ENCODE data around the gene MMADHC.

Gene MMADHC

DNA sequence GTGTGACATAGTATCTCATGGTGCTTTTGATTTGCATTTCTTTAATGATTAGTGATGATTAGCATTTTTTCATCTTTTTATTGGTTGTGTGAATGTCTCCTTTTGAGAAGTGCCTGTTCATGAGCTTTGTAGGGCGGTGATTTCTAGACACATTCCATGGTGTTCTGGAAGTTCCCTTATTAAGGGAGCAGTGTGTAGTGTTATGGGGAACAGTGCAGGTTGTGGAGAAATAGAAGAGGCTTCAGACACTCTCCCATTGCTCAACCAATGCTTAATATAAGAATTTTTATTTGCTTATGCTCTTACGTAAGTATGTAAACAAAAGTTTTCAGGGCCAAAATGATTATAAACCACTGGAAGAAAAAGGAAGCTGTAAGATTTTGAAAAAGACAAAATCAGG lies 34.7 kb downstream of the MMADHC start:
- no peak overlapping the region for H3K27ac ChIP-seq (replicated peaks)
- no peak overlapping the region for H3K4me3 ChIP-seq (replicated peaks; ENCODE audit: insufficient read depth, low read length)
- H3K27me3 ChIP-seq (ENCODE audit: insufficient read depth, poor library complexity, severe bottlenecking) = no peaks in the 10 kb centered on the region
- TF ChIP-seq POLR2AphosphoS5 (IDR thresholded peaks at IDR 0.05; ENCODE audit: low read depth) (no peak), GABPA (IDR thresholded peaks at IDR 0.05; ENCODE audit: low read depth) (no peak), SPI1 (IDR thresholded peaks at IDR 0.05; ENCODE audit: borderline replicate concordance, low read depth) (no peak)
- TF ChIP-seq, protein P1, sequence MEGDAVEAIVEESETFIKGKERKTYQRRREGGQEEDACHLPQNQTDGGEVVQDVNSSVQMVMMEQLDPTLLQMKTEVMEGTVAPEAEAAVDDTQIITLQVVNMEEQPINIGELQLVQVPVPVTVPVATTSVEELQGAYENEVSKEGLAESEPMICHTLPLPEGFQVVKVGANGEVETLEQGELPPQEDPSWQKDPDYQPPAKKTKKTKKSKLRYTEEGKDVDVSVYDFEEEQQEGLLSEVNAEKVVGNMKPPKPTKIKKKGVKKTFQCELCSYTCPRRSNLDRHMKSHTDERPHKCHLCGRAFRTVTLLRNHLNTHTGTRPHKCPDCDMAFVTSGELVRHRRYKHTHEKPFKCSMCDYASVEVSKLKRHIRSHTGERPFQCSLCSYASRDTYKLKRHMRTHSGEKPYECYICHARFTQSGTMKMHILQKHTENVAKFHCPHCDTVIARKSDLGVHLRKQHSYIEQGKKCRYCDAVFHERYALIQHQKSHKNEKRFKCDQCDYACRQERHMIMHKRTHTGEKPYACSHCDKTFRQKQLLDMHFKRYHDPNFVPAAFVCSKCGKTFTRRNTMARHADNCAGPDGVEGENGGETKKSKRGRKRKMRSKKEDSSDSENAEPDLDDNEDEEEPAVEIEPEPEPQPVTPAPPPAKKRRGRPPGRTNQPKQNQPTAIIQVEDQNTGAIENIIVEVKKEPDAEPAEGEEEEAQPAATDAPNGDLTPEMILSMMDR (IDR thresholded peaks at IDR 0.05; ENCODE audit: insufficient read depth, low read length) = no peak
- TF ChIP-seq, protein P2, sequence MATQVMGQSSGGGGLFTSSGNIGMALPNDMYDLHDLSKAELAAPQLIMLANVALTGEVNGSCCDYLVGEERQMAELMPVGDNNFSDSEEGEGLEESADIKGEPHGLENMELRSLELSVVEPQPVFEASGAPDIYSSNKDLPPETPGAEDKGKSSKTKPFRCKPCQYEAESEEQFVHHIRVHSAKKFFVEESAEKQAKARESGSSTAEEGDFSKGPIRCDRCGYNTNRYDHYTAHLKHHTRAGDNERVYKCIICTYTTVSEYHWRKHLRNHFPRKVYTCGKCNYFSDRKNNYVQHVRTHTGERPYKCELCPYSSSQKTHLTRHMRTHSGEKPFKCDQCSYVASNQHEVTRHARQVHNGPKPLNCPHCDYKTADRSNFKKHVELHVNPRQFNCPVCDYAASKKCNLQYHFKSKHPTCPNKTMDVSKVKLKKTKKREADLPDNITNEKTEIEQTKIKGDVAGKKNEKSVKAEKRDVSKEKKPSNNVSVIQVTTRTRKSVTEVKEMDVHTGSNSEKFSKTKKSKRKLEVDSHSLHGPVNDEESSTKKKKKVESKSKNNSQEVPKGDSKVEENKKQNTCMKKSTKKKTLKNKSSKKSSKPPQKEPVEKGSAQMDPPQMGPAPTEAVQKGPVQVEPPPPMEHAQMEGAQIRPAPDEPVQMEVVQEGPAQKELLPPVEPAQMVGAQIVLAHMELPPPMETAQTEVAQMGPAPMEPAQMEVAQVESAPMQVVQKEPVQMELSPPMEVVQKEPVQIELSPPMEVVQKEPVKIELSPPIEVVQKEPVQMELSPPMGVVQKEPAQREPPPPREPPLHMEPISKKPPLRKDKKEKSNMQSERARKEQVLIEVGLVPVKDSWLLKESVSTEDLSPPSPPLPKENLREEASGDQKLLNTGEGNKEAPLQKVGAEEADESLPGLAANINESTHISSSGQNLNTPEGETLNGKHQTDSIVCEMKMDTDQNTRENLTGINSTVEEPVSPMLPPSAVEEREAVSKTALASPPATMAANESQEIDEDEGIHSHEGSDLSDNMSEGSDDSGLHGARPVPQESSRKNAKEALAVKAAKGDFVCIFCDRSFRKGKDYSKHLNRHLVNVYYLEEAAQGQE (IDR thresholded peaks at IDR 0.05; ENCODE audit: insufficient replicate concordance, low read depth) = no peak
- no peak for DNase-seq (ENCODE audit: low read depth in 1 of 2, low spot score in 1 of 2)

DNA sequence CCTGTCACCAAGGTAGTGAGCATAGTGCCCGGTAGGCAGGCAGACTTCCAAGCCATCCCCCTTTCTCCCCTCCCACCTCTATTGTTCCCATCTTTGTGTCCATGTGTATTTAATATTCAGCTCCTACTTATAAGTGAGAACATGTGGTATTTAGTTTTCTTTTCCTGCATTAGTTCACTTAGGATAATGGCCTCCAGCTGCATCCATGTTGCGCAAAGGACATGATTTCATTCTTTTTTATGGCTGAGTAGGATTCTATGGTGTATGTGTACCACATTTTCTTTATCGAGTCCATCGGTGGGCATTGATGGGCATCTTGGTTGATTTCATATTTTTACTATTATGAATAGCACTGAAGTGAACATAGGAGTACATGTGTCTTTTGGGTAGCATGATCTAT lies 35.3 kb downstream of the MMADHC start:
- TF ChIP-seq SPI1 (IDR thresholded peaks at IDR 0.05; ENCODE audit: borderline replicate concordance, low read depth) (no peak), POLR2AphosphoS5 (IDR thresholded peaks at IDR 0.05; ENCODE audit: low read depth) (no peak), GABPA (IDR thresholded peaks at IDR 0.05; ENCODE audit: low read depth) (no peak)
- TF ChIP-seq, protein P1 (IDR thresholded peaks at IDR 0.05; ENCODE audit: insufficient read depth, low read length) = no peak
- TF ChIP-seq, protein P2 (IDR thresholded peaks at IDR 0.05; ENCODE audit: insufficient replicate concordance, low read depth) = no peak

DNA sequence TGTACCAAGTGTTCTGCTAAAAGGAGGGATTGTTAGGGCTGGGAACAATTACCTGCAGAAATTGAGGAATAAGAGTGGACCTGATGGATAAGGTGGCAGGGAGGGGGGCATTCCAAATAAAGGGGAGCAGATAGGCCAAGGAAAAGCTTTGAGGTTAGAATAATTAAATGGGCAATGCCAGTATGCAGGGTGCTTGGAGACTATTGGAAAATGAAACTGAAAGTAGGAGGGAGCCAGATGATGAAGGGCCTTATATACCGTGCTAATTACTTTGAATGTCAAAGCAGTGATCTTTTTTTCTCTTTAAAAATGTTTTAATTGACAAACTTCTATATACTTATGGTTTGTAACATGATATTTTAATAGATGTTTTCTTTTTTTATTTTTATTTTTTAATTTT lies 42.9 kb downstream of the MMADHC start:
- no peak overlapping the region for H3K4me3 ChIP-seq (replicated peaks; ENCODE audit: insufficient read depth, low read length)
- DNase-seq (ENCODE audit: low read depth in 1 of 2, low spot score in 1 of 2) = no peak
- no peak overlapping the region for H3K27ac ChIP-seq (replicated peaks)
- no peak for TF ChIP-seq GABPA (IDR thresholded peaks at IDR 0.05; ENCODE audit: low read depth)
- TF ChIP-seq, protein P1 (IDR thresholded peaks at IDR 0.05; ENCODE audit: insufficient read depth, low read length) = no peak
- TF ChIP-seq, protein P2 (IDR thresholded peaks at IDR 0.05; ENCODE audit: insufficient replicate concordance, low read depth) = no peak
- no peak for TF ChIP-seq POLR2AphosphoS5 (IDR thresholded peaks at IDR 0.05; ENCODE audit: low read depth)
- TF ChIP-seq SPI1 (IDR thresholded peaks at IDR 0.05; ENCODE audit: borderline replicate concordance, low read depth) = no peak
- H3K27me3 ChIP-seq (ENCODE audit: insufficient read depth, poor library complexity, severe bottlenecking) = no peaks in the 10 kb centered on the region

More for the DNA sequence above, 35.3 kb downstream of the MMADHC start:
- no peak overlapping the region for H3K27ac ChIP-seq (replicated peaks)
- H3K4me3 ChIP-seq (replicated peaks; ENCODE audit: insufficient read depth, low read length) = no peak overlapping the region
- no peaks in the 10 kb centered on the region for H3K27me3 ChIP-seq (ENCODE audit: insufficient read depth, poor library complexity, severe bottlenecking)
- DNase-seq (ENCODE audit: low read depth in 1 of 2, low spot score in 1 of 2) = no peak
